NCI-H187 (cell line): ENCODE data around the gene INSYN2A.

Source experiments
- DNase-seq, 2 experiments: peaks; one replicate each; lab custom pipeline; 2025; lab: John Stamatoyannopoulos, UW

Gene INSYN2A

DNA sequence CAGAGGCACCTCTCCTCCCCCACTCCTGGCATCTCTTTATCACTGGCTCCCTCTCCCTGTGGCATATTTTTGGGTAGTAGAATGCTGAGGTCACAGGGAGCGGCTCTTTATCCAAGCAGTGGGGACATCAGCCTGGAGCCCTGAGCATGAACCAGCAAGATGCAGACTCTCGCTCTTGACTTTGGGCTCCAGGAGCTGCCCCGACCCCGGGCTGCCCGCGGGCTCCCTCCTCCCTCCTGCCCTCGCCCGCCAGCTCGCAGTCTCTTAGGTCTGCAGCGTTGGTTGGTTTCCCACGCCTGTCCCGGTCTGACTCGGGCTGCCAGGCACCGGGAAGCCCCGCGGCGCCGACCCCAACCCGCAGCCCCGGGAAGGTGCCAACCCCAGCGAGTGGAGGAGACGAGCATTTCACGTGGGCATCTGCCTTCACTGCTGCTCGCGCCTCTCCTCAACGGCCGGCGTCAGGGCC lies 1.3 kb downstream of the INSYN2A start:
- no peak for DNase-seq

DNA sequence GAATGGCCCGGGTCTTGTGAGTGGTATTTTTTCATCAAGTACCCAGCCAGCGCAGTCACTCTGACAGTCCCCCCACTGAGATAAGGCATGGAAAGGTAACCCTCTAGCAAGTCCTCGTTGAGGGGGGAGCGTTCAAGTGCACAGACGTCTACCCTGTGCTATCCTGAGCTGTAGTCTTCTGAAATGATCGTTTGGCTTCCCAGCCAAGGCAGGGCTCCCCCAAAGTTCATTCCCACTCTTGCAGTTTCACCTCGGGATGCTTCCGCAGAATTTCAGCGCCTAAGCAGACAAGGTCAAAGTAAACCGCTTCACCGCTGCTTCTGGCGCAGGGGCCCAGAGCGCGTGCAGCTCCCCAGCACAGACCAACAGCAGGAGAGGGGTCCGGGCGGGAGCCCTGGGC lies 1.8 kb downstream of the INSYN2A start:
- DNase-seq = no peak

DNA sequence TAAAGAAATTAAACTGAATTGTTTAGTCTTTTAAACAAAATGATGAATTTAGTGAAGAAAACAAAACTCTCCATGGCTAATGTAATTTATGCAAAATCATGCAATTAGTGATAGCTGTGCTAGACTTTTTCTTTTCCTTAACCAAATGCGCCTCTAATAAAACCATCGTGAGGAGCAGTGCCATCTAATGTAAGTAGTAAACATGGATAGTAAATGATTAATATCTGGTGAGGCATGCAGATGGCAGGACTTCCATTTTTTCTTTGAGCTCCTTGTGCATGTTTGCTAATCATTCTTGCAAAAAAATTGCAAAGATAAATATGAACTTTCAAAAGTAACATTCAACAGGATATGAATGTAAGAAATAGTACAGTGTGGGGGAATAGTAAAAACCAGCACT lies 2.3 kb downstream of the INSYN2A start:
- no peak for DNase-seq

DNA sequence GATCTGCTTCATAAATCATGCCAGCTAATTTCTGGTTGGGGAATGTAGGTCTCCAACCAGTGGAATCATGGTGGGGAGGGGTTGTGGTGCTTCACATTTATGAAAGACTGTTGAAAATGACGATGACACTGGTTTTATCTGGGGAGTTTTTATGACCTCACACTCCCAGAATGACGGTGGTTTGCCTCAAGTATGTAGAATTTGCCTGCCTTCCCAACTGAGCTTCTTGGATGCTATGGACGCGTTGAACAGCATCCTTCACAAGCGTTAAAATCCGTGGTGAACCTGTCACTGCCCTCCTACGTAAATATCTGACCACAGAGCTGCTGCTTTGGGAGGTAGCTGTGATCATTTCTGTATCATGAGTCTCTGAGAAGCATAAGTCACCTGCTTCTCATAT lies 3.3 kb downstream of the INSYN2A start:
- DNase-seq = no peak

DNA sequence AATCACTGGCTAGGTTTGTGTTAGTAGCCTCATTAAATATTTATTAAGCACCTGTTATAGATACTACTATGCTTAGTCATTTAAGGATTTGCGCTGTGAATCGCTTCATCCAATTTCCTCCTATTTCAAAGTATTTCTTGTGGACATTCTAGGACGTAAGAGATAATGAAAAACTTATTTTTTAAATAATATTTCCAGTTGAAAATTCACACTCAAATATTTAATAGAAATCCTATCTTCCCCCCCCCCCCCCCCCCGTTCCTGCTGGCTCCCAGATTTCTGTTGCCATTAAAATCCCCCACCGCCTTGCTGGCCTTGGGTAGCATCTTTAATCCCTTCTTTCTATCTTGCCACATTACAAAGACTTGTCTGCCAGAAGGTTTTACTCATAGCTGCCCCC lies 6.0 kb downstream of the INSYN2A start:
- no peak for DNase-seq

DNA sequence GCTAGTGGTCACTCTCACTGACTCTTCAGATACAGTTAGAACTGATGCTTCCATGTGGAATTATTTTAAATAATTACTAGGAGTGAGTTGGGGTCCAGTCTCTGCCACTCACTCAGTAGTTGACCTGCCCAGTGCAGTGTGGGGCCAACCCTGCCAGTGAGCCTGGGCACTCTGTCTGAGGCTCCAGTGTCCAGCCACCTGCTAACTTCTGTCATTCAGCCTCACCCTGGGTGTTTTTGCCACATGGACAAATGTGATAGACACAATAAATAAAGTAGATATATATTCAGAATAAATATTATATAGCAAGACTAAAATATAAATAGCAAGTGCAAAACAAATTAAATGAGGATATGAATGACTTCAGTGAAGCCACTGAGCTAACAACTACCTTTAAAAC lies 7.2 kb downstream of the INSYN2A start:
- no peak for DNase-seq

DNA sequence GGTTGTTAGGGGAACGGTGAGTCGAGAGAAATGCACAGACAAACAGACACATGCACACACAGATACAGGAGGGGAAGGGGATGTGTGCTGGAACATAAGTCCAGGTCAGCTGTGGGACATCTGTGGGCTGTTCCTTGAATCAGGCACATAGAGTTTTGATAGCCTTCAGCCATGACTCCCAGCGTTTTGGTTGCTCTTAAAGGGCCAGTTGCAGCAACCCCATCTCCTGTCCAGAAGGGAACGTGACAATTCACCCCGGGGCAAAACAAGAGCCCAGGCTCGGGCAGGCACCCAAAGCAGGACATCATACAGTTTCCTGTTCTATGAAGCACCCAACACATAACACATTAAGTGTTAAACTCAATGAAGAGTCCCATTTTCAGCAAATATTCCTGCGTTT lies 9.6 kb downstream of the INSYN2A start:
- DNase-seq = no peak

DNA sequence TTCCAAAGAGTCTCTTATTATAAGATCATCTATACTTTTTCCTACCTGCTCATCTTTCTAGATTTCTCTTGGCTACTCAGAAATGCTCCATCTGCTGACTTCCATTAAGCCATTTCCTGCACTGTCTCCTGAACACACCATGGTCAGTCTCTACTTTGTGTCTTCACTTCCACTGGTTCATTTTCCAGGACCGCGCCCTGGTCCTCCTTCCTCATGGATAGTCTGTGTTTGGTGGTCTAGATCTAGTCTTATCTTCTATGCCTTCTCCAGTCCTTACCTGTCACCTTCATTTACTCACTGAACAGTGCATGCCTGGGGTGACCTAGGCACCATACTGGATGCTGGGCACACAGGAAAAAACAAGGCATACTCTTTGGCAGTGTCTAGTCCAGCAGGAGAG lies 11.8 kb downstream of the INSYN2A start:
- DNase-seq = no peak

DNA sequence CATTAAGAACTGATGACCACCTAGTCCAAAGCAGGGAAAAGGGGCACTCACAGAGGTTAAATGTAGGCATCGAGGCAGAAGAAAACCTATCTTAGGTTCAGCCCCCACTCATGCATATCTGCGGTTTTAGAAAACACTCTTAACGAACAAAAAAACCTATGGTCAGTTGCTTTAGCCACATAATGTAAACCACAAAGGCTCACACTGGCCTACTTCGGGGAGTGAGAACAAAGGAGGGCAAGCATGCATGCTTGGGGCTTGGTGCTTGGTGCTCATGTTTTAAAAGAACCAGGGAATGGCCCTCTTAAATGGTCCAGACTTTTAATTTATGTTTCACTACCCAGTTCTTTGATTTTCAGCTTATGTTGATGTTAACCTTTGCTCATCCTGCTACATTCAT lies 14.2 kb downstream of the INSYN2A start:
- DNase-seq = no peak

DNA sequence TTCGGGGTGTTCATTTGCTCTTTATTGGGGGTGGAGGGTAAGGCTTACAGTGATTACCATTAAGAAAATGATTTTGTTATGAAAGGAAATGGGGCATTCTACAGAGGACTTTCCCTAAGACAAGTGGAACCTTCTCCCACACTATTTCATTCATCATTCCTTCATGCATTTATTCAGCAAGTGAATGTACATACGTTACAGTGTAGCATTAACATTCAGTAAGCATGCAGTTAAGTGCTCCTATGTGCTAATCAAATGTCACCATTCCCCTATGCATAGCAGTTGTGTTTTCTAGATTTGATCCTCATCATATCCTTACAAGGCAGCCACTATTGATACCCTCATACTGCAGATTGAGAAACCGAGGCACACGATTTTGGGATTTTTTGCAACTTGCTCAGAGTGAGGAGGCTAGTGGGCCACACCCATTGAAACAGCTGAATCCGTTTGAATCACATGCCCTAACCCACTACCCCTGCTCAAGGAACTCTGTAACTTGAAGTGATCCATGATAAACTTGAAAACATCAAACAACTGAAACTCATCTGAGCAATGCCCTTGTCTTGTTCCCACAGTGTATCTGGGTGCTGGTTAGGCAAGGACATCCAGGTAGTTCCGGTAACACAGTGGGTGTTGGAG lies 16.7 kb downstream of the INSYN2A start:
- no peak for DNase-seq

DNA sequence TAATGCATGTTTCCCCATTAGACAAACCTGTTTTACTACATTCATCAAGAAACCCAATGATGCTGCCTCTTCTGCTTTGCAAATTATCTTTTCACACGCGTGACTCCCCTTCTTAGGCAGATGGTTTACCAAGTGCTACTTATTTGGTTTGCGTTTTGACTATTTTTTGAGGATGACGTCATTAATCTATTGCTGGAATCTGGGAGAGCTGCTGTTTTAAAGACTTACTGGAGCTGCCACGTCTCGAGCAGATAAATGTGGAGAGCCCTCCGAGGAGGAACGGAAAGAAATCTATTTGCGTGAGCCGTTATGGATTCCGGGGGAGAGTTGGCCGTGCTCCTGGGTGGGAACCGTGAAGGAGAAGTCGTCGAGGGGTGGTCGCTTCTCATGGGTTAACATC lies 19.7 kb downstream of the INSYN2A start:
- no peak for DNase-seq

DNA sequence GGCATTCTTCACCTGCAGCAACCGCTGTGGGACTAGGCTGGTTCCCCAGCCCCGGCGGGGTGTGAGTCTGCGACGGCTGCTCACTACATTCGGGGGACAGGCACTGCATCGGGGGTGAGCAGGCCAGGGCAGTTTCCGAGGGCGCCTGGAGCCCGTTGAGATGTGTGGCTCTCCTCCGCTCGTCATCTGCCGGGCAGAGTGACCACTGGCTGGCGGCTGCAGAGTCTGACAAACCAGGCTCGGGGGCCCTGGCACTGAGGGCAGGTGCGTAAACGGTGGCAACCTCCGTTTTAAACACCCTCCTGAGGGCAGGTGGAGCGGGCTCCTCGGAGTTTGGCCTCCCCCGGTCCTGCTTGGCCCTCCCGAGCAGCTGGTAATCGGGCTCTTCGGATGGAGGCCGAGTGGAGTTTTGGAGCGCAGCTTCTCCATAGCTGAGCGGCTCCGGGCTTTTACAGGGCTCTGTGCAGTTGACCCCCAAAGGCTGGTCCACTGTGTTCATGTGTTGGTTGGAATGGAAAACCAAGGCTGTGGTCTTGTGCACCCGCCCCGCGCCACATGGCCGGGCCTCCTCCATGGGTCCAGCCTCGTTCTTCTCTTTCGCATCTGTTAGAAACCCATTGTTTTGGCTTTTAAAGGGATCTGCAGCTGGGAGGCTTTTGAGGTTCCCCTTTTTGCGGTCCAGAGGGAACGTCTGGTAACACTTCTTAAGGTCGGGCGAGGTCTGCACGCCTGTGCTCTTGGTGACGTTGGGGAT lies 20.9 kb downstream of the INSYN2A start:
- DNase-seq = no peak

DNA sequence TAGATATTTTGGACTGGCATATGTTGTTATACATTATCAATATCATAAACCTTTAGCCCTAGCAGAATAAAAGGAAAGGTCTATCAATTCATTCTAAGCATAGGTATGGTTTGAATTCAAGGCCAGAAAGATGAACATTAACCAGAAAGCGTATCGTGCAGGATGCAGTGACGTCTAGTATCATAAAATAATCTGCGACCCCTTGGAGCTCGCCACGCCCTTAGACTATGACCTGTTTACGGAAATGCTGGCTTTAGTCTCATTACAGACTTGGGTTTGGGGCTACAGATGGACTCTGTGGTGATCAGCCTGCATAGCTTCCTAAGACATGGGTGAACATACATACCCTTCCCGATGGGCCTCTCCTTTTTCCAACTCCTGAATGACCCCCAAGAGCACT lies 21.5 kb downstream of the INSYN2A start:
- no peak for DNase-seq

DNA sequence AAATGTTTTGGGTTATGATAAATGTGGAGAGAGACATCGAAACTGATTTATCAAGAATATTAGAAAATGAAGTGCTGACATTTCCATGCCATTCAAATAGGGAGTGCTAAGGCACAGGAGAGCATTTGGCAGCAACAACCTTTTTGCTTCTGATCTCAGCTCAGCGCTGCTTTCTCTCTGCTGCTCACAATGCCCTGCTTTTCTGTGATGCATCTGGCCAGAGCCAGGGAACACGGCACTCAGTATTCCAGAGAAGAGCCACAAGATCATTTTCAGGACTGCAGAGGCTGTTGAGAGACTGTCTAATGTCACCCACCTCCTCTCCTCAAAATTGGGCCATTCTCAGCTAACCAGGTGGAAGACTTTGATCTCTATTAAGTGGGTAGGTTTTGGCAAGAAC lies 28.1 kb downstream of the INSYN2A start:
- no peak for DNase-seq

DNA sequence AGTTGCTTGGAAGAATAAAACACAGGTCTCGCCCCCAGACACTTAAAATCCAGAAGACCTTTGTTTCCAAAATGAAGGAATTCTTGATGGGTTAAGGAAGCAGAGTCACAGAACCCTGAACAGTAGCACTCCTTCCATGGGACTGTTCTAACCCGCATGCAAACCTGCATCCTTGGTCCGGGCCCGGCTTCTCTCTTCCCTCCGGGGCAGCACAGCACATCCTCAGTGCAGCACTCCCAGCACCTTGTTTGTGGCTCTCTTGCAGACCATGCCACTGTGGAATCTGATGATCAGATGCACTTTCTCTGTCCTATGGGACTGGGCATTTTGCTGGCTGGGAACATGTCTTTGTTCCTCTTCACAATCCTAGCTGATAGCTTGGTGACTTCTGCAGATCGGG lies 33.5 kb downstream of the INSYN2A start:
- DNase-seq = no peak

DNA sequence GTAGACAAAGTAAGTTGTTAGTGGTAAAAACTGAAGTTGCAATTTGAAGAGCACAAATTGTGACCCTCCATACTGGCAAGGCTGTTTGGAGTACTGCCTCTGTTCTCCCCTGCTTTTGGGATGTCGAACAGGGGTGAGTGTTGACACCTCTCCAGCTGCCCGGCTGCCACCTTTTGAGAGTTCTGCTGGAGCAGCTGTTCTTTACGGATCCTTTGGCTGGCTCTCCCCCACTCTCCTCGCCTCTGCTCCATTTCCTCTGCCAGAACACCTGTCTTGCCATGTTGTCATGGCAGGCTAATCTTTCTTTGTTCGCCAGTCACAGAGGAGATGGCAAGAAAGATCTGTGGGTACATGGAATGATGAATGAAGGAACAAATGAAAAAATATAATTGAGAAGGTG lies 34.9 kb downstream of the INSYN2A start:
- no peak for DNase-seq

DNA sequence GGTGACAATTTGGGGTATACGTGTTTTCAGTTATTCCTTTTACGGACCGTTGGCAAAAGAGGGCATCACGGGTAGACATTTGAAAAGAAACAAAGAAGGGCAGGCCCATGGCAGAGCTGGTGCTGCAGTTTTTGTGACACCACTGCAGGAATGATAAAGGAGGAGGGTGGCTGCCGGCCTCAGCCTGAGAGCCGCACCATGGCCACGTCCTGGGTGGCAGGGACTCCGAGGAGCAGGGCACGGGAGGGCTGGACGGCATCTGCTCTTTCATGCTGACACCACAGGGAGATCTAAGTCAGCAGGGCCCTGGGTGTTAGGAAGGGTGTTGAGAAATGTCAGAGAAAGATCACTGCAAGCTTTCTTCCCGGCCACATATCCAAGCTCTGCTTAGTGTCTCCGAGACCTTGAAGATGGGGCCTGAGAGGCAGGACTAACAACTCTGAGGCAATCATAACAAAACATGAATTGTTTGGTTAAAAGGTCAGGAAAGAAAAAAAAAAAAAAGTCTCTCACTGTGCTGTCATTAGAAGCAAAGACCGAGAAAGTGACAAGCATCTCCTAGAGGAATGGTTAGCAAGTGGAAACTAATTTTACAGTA lies 36.6 kb downstream of the INSYN2A start:
- no peak for DNase-seq

DNA sequence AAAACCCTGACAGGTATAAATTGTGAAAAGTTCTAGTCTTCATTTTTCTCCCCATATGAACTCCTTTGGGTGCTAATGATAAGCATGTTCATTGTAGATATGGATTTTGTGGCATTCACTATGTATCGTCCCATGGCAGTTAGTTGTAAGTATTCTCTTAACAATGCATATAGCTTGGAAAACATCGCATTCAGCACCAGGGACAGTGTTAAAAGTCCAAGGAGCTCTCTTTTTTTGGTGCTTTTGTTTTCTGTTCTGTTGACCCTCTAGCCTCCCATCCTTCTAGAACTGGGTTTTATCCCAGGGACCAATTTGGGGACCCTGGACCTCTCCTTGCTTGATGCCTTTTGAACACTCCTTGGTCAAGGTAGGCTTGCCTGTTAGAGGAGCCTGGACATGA lies 37.7 kb downstream of the INSYN2A start:
- no peak for DNase-seq

DNA sequence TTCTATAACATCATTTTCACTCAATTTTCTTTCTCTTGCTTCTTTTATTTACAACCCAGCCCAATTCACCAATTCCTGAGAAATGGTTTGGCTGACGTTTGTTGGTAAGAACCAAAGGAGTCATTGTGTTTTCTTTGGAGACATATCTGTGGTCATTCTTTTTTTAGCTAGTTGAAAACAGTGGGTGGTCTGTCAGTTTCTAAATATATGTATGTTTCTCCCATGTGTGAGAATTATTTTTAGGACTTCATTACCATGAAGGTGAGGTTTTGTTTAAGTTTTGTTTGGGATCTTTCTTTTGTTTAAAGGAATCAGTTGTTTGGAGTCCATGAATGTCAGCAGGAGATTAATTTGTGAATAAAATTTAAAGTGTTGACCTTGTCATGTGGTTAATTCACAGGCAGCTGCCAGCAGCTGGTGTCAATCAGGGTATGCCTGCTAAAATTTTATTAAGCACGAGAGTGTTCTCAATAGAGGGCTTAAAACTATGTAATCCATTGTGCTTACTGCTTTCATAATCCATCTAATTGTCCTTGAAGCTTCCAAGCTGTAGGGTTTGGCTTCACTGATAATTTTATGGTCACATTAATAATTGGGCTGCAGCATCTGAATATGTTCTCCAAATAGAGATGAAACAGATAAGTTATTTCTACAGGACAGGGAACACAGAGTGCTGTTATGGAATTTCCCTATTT lies 38.7 kb downstream of the INSYN2A start:
- no peak for DNase-seq

DNA sequence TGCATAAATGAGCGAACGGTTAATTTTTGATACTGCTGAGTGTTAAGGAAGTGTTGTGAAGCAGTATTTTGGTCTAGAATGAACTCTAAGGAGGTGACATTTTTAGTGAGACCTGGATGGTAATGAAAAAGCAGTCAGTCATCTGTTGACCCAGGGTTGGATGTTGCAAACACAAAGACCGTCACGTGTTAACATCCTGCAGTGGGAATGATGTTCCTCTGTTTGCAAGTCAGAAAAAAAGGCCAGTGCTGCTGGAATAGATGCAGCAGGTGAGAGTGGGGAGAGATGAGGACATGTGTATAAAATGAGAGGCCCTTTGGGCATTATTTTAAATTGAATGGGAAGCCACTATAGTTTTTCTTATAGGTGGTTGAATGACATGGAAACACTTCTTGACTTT lies 39.3 kb downstream of the INSYN2A start:
- DNase-seq = no peak

DNA sequence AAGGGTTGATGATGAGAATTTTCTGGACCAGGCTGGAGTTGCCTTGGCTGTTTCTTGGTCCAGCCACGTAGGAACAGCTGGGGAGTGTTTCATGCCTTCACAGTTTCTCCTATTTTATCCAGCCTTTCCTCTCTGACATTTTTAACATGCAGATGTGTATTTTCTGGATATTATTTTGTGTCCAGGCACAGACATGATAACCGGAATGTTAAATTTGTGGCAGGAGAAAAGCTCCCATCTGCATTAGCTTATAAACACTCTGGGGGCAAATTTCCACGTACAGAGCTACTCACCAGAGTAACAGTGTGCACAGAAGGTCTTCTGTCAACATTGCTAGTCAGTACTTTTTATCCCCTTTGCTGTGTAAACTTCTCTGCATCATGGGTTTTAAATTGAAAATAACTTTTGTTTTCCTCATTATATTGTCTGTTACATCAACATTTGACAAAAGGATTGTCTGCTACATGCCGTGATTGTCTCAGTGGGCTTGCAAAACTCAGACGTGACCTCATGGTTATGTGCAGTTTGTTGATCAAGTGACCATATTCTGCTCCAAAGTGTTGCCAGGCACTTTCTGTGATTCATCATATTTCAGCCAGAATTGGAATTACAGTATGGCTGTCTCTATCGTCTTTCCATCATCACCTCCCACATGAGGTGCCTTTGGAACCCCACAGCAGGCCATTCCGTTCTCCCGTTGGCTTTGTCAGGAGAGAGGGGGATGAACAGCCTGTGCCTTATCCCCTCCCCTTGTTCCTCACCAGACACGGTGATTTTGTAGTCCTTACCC lies 41.4 kb downstream of the INSYN2A start:
- DNase-seq = no peak

DNA sequence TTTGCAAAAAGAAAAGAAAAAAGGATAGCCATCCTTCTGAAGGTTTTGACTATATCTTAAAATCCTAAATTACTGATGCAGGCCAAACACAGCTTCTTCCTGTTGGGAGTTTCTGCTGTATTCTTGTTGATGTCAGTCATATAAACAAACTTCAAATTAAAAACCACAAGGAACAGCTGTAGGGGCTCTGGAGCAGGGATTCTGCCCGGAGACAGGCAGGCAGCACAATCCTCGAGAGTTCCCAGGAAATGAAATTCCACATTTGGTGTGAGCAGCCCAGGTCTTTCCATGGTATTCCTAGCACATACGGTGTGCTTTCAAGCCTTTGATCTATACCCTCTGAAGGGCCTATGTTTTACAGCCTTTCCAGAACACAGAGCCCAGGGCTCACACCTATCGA lies 43.2 kb downstream of the INSYN2A start:
- no peak for DNase-seq
